ENCODE results near the gene HSCB.

HSCB gene

DNA sequence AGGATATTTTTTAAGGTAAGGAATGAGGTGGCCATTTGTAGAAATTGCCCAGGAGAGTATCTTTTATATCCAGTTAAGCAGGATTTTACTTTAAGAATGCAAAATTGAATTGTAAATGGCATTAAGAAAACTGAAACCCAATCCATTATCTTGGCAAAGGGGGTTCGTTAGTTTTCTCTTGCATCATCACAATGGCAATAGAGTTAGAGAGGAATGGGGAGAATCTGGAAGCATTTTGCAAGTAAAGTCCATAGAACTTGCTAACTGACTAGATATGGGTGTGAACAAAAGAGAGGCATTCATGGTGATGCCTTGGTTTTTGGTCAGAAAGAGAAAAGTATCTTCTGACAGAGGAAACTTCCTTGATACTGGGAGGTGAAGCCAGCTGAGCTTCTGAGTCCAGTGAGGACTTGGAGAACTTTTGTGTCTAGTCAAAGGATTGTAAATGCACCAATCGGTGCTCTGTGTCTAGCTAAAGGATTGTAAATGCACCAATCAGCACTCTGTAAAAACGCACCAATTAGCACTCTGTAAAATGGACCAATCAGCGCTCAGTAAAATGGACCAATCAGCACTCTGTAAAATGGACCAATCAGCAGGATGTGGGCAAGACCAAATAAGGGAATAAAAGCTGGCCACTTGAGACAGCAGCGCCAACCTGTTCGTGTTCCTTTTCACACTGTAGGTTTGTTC is 27.0 kb downstream of the HSCB start:
- TF ChIP-seq, protein P1, sequence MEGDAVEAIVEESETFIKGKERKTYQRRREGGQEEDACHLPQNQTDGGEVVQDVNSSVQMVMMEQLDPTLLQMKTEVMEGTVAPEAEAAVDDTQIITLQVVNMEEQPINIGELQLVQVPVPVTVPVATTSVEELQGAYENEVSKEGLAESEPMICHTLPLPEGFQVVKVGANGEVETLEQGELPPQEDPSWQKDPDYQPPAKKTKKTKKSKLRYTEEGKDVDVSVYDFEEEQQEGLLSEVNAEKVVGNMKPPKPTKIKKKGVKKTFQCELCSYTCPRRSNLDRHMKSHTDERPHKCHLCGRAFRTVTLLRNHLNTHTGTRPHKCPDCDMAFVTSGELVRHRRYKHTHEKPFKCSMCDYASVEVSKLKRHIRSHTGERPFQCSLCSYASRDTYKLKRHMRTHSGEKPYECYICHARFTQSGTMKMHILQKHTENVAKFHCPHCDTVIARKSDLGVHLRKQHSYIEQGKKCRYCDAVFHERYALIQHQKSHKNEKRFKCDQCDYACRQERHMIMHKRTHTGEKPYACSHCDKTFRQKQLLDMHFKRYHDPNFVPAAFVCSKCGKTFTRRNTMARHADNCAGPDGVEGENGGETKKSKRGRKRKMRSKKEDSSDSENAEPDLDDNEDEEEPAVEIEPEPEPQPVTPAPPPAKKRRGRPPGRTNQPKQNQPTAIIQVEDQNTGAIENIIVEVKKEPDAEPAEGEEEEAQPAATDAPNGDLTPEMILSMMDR (IDR thresholded peaks at IDR 0.05; ENCODE audit: extremely low read depth, missing control alignments), result no peak
- no peak for DNase-seq (ENCODE audit: low spot score)

DNA sequence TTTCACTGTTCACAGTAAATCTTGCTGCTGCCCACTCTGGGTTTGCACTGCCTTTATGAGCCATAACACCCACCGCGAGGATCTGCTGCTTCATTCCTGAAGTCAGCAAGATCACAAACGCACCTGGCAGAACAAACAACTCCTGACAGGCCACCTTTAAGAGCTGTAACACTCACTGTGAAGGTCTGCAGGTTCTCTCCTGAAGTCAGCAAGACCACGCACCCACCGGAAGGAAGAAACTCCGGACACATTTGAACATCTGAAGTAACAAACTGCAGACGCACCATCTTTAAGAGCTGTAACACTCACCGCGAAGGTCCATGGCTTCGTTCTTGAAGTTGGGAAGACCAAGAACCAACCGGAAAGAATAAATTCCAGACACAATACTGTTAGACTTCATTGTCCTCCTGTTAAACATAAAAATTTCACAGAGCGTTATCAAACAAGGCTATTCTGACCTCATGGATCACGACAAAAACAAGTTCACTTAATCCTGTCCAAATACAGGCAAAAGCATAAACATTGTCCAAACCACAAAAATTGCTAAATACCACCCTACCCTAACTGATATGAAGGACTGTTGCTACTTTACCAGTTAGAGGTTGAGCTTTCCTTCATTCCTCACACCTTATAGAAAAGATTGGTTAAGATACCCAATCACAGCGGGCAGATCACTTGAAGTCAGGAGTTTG is 27.7 kb downstream of the HSCB start:
- TF ChIP-seq, protein P1 (IDR thresholded peaks at IDR 0.05; ENCODE audit: extremely low read depth, missing control alignments), result no peak
- DNase-seq (ENCODE audit: low spot score), result no peak

DNA sequence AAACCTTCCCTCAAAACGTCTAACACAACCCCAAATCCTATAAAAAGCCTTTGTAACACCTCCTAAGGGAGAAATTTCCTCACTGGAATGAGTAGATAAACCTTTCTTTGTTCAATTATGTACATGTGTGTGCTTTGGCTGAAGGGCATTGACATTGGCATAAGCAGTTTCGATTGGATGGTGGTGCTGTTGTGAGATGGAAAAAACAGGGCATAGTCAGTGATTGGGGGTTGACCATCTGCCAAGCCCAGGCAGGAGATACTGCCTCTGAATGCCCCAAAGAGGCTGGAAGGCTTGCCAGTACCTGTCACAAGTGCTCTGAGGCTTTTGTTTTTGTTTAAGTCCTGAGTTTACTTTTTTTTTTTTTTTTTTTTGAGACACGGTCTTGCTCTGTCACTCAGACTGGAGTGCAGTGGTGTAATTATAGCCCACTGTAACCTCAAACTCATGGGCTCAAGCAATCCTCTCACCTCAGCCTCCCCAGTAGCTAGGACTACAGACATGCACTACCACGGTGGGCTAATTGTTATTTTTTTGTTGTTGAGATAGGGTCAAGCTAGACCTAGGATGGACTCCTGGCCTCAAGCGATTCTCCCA is 29.5 kb downstream of the HSCB start:
- TF ChIP-seq, protein P1 (IDR thresholded peaks at IDR 0.05; ENCODE audit: extremely low read depth, missing control alignments), result no peak
- no peak for DNase-seq (ENCODE audit: low spot score)

DNA sequence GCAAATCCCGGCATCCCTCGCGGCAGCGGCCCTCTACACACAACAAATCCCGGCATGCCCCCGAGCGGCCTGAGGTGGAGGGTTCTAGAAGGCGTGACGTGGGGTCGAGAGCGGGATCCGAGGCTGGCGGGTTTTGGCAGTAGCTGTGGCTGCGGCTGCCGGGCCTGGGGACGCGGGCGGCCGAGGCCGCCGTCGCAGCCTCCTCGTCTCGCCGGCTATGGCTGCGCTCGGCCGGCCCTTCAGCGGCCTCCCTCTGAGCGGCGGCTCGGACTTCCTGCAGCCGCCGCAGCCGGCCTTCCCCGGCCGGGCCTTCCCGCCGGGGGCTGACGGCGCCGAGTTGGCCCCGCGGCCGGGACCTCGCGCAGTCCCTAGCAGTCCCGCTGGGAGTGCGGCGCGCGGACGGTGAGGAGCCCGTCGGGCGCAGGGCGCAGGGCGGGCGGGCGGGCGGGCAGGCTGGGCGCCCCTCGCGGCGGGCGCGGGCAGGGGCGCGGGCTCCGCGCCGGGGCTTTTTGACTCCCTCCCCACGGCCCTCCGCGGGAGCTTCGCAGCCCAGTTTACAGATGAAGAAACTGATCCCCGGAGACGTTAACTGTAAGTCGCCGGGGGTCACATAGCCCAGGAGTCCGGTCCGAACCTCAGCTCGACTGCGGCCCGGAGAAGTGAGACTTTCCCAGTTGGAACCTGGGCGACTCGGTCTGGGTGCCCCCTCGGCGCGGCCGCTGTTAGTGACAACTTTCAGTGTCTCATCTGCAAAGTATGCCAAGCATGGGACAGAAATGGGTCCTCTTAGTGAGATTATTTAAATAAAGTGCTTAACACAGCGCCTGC is 31.0 kb downstream of the HSCB start, which contains the start of gene CCDC117:
CCDC117 (plus strand) TSS at position 63 of the 828 bp plus-strand sequence; CDS start at position 218, 155 bp downstream.
- peak; percentile 95 for DNase-seq (ENCODE audit: low spot score)
- TF ChIP-seq, protein P1 (IDR thresholded peaks at IDR 0.05; ENCODE audit: extremely low read depth, missing control alignments), result no peak

DNA sequence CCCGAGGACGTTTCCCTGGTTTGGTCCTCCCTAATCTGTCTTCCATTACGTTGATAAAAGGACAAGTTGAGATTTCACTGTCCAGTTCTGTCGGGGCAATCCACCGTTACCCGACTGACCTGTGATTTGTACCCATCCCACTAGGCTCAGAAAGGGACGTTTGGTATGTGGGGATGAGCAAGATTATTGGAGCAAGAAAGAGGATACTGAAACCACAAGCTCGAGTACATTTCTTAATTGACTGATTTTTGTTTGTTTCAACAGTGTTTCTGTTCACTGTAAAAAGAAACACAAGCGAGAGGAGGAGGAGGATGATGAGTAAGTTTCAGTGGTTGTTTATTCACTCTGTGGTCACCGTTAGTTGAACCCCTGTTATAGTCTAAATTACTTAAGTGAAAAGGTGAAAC is 31.6 kb downstream of the HSCB start:
- TF ChIP-seq, protein P1 (IDR thresholded peaks at IDR 0.05; ENCODE audit: extremely low read depth, missing control alignments), result no peak
- DNase-seq (ENCODE audit: low spot score), result peak; percentile 75

DNA sequence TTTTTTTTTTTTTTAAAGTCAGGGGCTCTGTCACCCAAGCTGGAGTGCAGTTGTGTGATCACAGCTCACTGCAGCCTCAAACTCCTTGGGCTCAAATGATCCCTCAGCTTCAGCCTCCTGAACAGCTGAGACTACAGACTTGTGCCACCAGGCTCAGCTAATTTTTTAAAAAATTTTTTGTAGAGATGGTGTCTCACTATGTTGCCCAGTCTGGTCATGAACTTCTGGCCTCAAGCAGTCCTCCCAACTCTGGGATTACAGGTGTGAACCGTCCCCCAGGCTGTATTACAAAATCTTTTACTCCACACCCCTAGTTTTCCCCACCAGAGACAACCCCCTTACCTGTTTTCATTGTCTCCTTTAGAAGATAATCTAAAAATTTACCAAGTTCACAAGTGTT is 32.5 kb downstream of the HSCB start:
- no peak for DNase-seq (ENCODE audit: low spot score)
- TF ChIP-seq, protein P1 (IDR thresholded peaks at IDR 0.05; ENCODE audit: extremely low read depth, missing control alignments), result no peak

All from GM20000 (cell line).